IMR-90 (cell line): Measurements from ENCODE around the gene MDH1B. TPM values are rescaled to one million over a fixed set of nuclear protein-coding genes. Genes with fewer than 3 reads are reported as not detected.
"Not testable (repeated sequence)": the region's sequence is repeated elsewhere in the genome, so short reads cannot be mapped to it uniquely, and the experiment has no call there.

Experiments
- ATAC-seq: fragments of 200-7000 bp; cut with Tn5 transposase; 2 replicates; pipeline ENCODE4 v1.9.1; 2020; ENCODE audit warnings: low read depth, mild to moderate bottlenecking, moderate library complexity
- BruUV-seq: library from RNA; stranded (reverse); fragments of 400-500 nt; replicated peaks from 2 replicates; lab custom pipeline; 2021; lab: Mats Ljungman, UMichigan
- CTCF ChIA-PET: fragments of 300-600 bp; formaldehyde crosslinking; extraction: SDS; loops from one replicate; lab custom pipeline; 2021; ENCODE audit warnings: antibody characterized with exemption; lab: Yijun Ruan, JAX
- POLR2A ChIA-PET: fragments of 300-600 bp; sonication (Branson Sonifier 250); formaldehyde crosslinking; loops from one replicate; lab custom pipeline; 2022; ENCODE audit warnings: antibody characterized with exemption; ENCODE audit not compliant: unreplicated experiment; lab: Charles Lee
- DNase-seq: peaks from one replicate; pipeline ENCODE4 v3.0.0; 2013
- H2AFZ ChIP-seq: replicated peaks from 2 replicates; pipeline ENCODE3; 2013; ENCODE audit warnings: low read length, mild to moderate bottlenecking; ENCODE audit not compliant: poor library complexity
- H2AK5ac ChIP-seq: 2 replicates; pipeline ENCODE4 v1.6.1; 2013; ENCODE audit warnings: low read depth, low read length, inconsistent platforms
- H2AK9ac ChIP-seq: replicated peaks from 2 replicates; pipeline ENCODE3; 2013; ENCODE audit warnings: mild to moderate bottlenecking, low read depth, low read length, moderate library complexity; ENCODE audit not compliant: poor library complexity
- H2BK120ac ChIP-seq: 2 replicates; pipeline ENCODE4 v1.6.1; 2013; ENCODE audit warnings: low read depth, low read length, inconsistent platforms
- H2BK15ac ChIP-seq: 3 replicates; pipeline ENCODE4 v1.6.1; 2013; ENCODE audit warnings: low read depth, low read length, inconsistent platforms
- H2BK20ac ChIP-seq: 2 replicates; pipeline ENCODE4 v1.6.1; 2013; ENCODE audit warnings: low read depth, mild to moderate bottlenecking, inconsistent platforms, low read length, moderate library complexity
- H2BK5ac ChIP-seq: 2 replicates; pipeline ENCODE4 v1.6.1; 2013; ENCODE audit warnings: mild to moderate bottlenecking, low read depth, low read length, inconsistent platforms; ENCODE audit not compliant: poor library complexity, severe bottlenecking
- H3K14ac ChIP-seq: replicated peaks from 2 replicates; pipeline ENCODE4 v1.6.1; 2013; ENCODE audit warnings: low read depth, low read length, inconsistent platforms
- H3K18ac ChIP-seq: 2 replicates; pipeline ENCODE4 v1.6.1; 2013; ENCODE audit warnings: low read depth, low read length, control low read depth
- H3K23ac ChIP-seq: 2 replicates; pipeline ENCODE4 v1.6.1; 2013; ENCODE audit warnings: low read depth, low read length, inconsistent platforms
- H3K27ac ChIP-seq: 2 replicates; pipeline ENCODE4 v1.5.1; 2013; ENCODE audit warnings: mild to moderate bottlenecking, control low read depth, low read length; ENCODE audit not compliant: insufficient read depth
- H3K27me3 ChIP-seq: 2 replicates; pipeline ENCODE4 v1.6.1; 2013; ENCODE audit warnings: low read length; ENCODE audit not compliant: control insufficient read depth, insufficient read depth
- H3K36me3 ChIP-seq: 2 replicates; pipeline ENCODE4 v1.6.1; 2013; ENCODE audit warnings: low read length, mixed read lengths; ENCODE audit not compliant: control insufficient read depth, insufficient read depth
- H3K4ac ChIP-seq: 2 replicates; pipeline ENCODE4 v1.6.1; 2013; ENCODE audit warnings: low read depth, low read length, inconsistent platforms
- H3K4me1 ChIP-seq: 2 replicates; pipeline ENCODE4 v1.6.1; 2013; ENCODE audit warnings: low read length, mixed read lengths; ENCODE audit not compliant: control insufficient read depth, insufficient read depth
- H3K4me2 ChIP-seq: 2 replicates; pipeline ENCODE4 v1.6.1; 2013; ENCODE audit warnings: low read depth, mild to moderate bottlenecking, control low read depth, low read length, moderate library complexity
- H3K4me3 ChIP-seq: 2 replicates; pipeline ENCODE4 v1.5.1; 2013; ENCODE audit warnings: low read depth, mild to moderate bottlenecking, control low read depth, low read length, moderate library complexity; ENCODE audit not compliant: insufficient read depth
- H3K56ac ChIP-seq: 2 replicates; pipeline ENCODE4 v1.6.1; 2013; ENCODE audit warnings: low read length, inconsistent platforms; ENCODE audit not compliant: insufficient read depth; ENCODE audit errors: extremely low read depth
- H3K79me1 ChIP-seq, 2 experiments: 2 replicates each; pipeline ENCODE4 v1.6.1; 2013; ENCODE audit warnings: low read length in 2 of 2, inconsistent platforms in 1 of 2, low read depth in 1 of 2
- H3K9ac ChIP-seq: 2 replicates; pipeline ENCODE4 v1.6.1; 2013; ENCODE audit warnings: low read depth, low read length, control low read depth
- H3K9me1 ChIP-seq: 2 replicates; pipeline ENCODE4 v1.6.1; 2013; ENCODE audit warnings: low read length, inconsistent platforms; ENCODE audit not compliant: insufficient read depth
- H3K9me3 ChIP-seq: 2 replicates; pipeline ENCODE4 v1.6.1; 2013; ENCODE audit warnings: low read length; ENCODE audit not compliant: control insufficient read depth, insufficient read depth
- H4K20me1 ChIP-seq: 2 replicates; pipeline ENCODE4 v1.6.1; 2013; ENCODE audit warnings: low read length, inconsistent platforms; ENCODE audit not compliant: insufficient read depth
- H4K5ac ChIP-seq: 2 replicates; pipeline ENCODE4 v1.6.1; 2013; ENCODE audit warnings: mild to moderate bottlenecking, low read depth, low read length, control low read depth
- H4K8ac ChIP-seq, 2 experiments: 2 replicates each; pipeline ENCODE4 v1.6.1; 2013; ENCODE audit warnings: low read depth in 2 of 2, low read length in 2 of 2, control low read depth in 1 of 2, inconsistent platforms in 1 of 2
- H4K91ac ChIP-seq: 2 replicates; pipeline ENCODE4 v1.6.1; 2013; ENCODE audit warnings: low read depth, low read length, inconsistent platforms; ENCODE audit not compliant: insufficient read depth
- WGBS, 2 experiments: methylation state at CpG; one replicate each; pipeline versions ENCODE4 v1.1.5 to v1.1.7; 2013; ENCODE audit warnings: missing lambda C conversion rate in 2 of 2; ENCODE audit not compliant: insufficient read length in 1 of 2; ENCODE audit errors: extremely low coverage in 2 of 2; 5-methylcytosine and 5-hydroxymethylcytosine counted together
- dilution Hi-C: fragments of 300-500 bp; cut with HindIII; formaldehyde crosslinking; loops from one replicate; pipeline ENCODE4 v1.14.3; 2018; ENCODE audit warnings: low sequenced_read_pairs; ENCODE audit not compliant: unreplicated experiment
- in situ Hi-C: fragments of 300-500 bp; cut with MboI; formaldehyde crosslinking; loops from 3 replicates; pipeline ENCODE4 v1.14.3; 2019; ENCODE audit warnings: low sequenced_read_pairs, inconsistent platforms, mixed read lengths
- intact Hi-C: fragments of 100-400 bp; cut with micrococcal nuclease; formaldehyde crosslinking; loops from 2 replicates; pipeline ENCODE4 v1.10.0; 2022
- polyA plus RNA-seq, 3 experiments: library from polyadenylated mRNA; depleted of rRNA; stranded (reverse); fragments of >200 nt; gene quantifications; 2 replicates each; pipeline ENCODE4 v1.2.3, GENCODE V29; 2012; ENCODE audit warnings: low replicate concordance in 1 of 3
- total RNA-seq: library from RNA; depleted of rRNA; stranded (reverse); fragments of >200 nt; gene quantifications from 2 replicates; pipeline ENCODE4 v1.2.3, GENCODE V29; 2012

MDH1B gene
- total and polyA plus RNA-seq, 2 of the 4 experiments (the other 2 are of a cell fraction) = 0.38 to 0.54 TPM

DNA sequence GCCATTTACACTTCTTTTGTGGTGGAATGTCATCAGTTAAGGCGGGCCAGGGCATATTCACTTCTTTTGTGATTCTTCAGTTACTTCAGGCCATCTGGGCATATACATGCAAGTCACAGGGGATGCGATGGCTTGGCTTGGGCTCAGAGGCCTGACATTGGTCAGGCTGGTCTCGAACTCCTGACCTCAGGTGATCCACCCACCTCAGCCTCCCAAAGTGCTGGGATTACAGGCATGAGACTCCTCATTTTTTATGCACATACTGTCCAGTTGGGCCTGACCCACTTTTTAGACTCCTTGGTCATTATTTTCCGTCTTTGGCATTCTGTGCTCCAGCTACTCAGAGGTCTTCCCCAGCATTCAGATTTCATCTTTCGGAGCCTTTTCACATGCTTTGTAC is 47.3 kb upstream of the MDH1B start:
- H3K9me1 ChIP-seq = not testable (repeated sequence)

DNA sequence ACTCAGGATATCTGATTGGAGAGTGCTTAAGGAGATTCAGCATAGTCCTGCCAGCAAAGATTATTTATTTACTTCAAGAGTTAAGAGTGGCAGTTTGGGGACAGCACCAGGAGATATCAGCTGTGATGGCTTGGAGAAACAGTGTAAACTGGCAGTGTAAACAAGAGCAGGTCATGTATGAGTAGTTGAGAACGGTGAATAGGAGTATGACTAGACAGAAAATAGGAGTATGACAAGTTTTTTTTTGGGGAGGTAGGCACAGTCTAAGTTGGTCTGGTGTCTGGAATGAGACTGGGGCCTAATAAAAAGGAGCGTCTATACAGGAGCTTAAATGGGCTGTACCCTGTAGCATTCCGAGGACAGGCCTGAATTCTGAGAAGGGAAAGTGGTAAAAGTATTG is 42.5 kb upstream of the MDH1B start:
- DNase-seq, H3K9me3 ChIP-seq, H3K27ac ChIP-seq, H2BK15ac ChIP-seq, ATAC-seq, H4K91ac ChIP-seq, CTCF ChIA-PET, H3K4me2 ChIP-seq, H3K14ac ChIP-seq, H2AK5ac ChIP-seq, H3K36me3 ChIP-seq, H3K79me1 ChIP-seq, in situ Hi-C loops, H3K18ac ChIP-seq, H4K5ac ChIP-seq, BruUV-seq, H3K56ac ChIP-seq, H3K9me1 ChIP-seq, H3K4ac ChIP-seq, POLR2A ChIA-PET, H2BK20ac ChIP-seq, H3K4me3 ChIP-seq, H2BK120ac ChIP-seq, H4K8ac ChIP-seq, H2AFZ ChIP-seq, H4K20me1 ChIP-seq, H2AK9ac ChIP-seq, H3K4me1 ChIP-seq, dilution Hi-C loops, H3K23ac ChIP-seq, H2BK5ac ChIP-seq, H3K9ac ChIP-seq, H3K27me3 ChIP-seq: not testable (repeated sequence)
- intact Hi-C loops = loop anchor here (10.0 kb wide), 1 partner anchor 937 kb away; no protein-coding TSS in a partner anchor
- WGBS, 2 experiments = no CpG with 5 or more reads among the region's 3 CpGs

More for the DNA sequence above, 47.3 kb upstream of the MDH1B start:
- H4K20me1 ChIP-seq, H2AK5ac ChIP-seq, dilution Hi-C loops, H3K27me3 ChIP-seq, H3K4me2 ChIP-seq, H3K9ac ChIP-seq, in situ Hi-C loops, H3K79me1 ChIP-seq, H3K9me3 ChIP-seq, H4K91ac ChIP-seq, H4K8ac ChIP-seq, H3K4ac ChIP-seq, H3K56ac ChIP-seq, H2BK5ac ChIP-seq, intact Hi-C loops, H2AK9ac ChIP-seq, H3K4me3 ChIP-seq, H3K18ac ChIP-seq, H4K5ac ChIP-seq, H3K4me1 ChIP-seq, POLR2A ChIA-PET, CTCF ChIA-PET, DNase-seq, H3K27ac ChIP-seq, H2BK20ac ChIP-seq, H2BK15ac ChIP-seq, H2AFZ ChIP-seq, ATAC-seq, H3K23ac ChIP-seq, BruUV-seq, H2BK120ac ChIP-seq, H3K36me3 ChIP-seq, H3K14ac ChIP-seq: not testable (repeated sequence)
- WGBS, 2 experiments = 60% methylated on average over 1 of the region's 5 CpGs; no CpG with 5 or more reads in 1 of the 2 experiments
